Measurements from ENCODE around the gene SLC24A5.

DNA sequence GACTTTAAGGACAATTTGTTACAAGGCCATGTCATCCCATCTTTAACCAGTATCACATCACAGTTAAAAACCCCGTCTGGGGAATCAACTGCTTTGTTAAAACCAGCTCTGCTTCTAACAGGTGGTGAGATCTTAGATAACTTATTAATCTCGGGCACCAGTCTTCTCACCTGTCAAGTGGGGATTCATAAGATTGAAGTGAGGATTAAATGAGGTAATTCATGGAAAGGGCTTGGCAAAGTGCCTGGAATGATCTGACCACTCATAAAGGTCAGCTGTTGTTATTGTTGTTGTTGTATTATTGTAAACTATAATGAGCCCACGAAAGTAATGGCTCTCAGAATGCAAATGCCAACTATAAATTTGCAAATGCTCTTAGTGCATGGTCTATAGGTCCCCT is 30.1 kb upstream of the SLC24A5 start:
- TF ChIP-seq YY1 (IDR thresholded peaks at IDR 0.05; ENCODE audit: insufficient read depth, insufficient read length) (no peak), ZNF274 (IDR thresholded peaks at IDR 0.05; ENCODE audit: low read depth, low read length) (no peak), SUZ12 (IDR thresholded peaks at IDR 0.05; ENCODE audit: extremely low read depth, insufficient read depth, insufficient read length) (no peak)

Data from NT2/D1 (cell line).